ENCODE results near the gene ZBTB12. TPM values are rescaled to one million over a fixed set of nuclear protein-coding genes. Genes with fewer than 3 reads are reported as not detected.

ZBTB12 gene
- total and polyA plus RNA-seq, 2 of the 13 experiments (the other 11 are each of a cell fraction or from before 2014, with no cell fraction given), result 4.8 to 6.0 TPM

GRCh38 chr6:31948306-31948705 lies 46.4 kb upstream of the ZBTB12 start (continued):
- TF ChIP-seq ZBTB40 (IDR thresholded peaks at IDR 0.05), result no peak
- TF ChIP-seq ZBTB40 (CRISPR knock-in tag; IDR thresholded peaks at IDR 0.05), result no peak
- TF ChIP-seq ZFP62 (CRISPR knock-in tag; IDR thresholded peaks at IDR 0.05), result no peak
- no peak for TF ChIP-seq RBM39 (IDR thresholded peaks at IDR 0.05; ENCODE audit: low read depth, low read length, poor library complexity, severe bottlenecking)
- TF ChIP-seq ATM (IDR thresholded peaks at IDR 0.05; ENCODE audit: borderline replicate concordance), result no peak
- TF ChIP-seq ZMYM3 (CRISPR knock-in tag; IDR thresholded peaks at IDR 0.05), result no peak
- no peak for TF ChIP-seq ZNF329 (CRISPR knock-in tag; IDR thresholded peaks at IDR 0.05; ENCODE audit: low read depth)
- no peak for TF ChIP-seq ZFP36 (IDR thresholded peaks at IDR 0.05; ENCODE audit: borderline replicate concordance, low read depth, low read length, partially characterized antibody)
- TF ChIP-seq POLR2AphosphoS5 (IDR thresholded peaks at IDR 0.05; ENCODE audit: low read depth, low read length), result peak; percentile 61; the same call in 1 of the 2 replicates
- no peak for TF ChIP-seq ZNF703 (CRISPR knock-in tag; IDR thresholded peaks at IDR 0.05; ENCODE audit: borderline replicate concordance)
- TF ChIP-seq ZNF644 (CRISPR knock-in tag; IDR thresholded peaks at IDR 0.05; ENCODE audit: low read depth), result no peak
- no peak for TF ChIP-seq TRIM24 (CRISPR knock-in tag; IDR thresholded peaks at IDR 0.05)
- no peak for TF ChIP-seq ZNF782 (CRISPR knock-in tag; IDR thresholded peaks at IDR 0.05; ENCODE audit: borderline replicate concordance)
- peak; percentile 31; the same call in 1 of the 2 replicates for TF ChIP-seq NR2F6 (IDR thresholded peaks at IDR 0.05)
- no peak for TF ChIP-seq NR2F6 (CRISPR knock-in tag; IDR thresholded peaks at IDR 0.05)
- 0 out of 2 replicates have a peak, but pooled peaks have one; percentile 5 for TF ChIP-seq NCOA2 (CRISPR knock-in tag; IDR thresholded peaks at IDR 0.05)
- no peak for TF ChIP-seq YEATS4 (CRISPR knock-in tag; IDR thresholded peaks at IDR 0.05; ENCODE audit: borderline replicate concordance)
- TF ChIP-seq ZNF580 (CRISPR knock-in tag; IDR thresholded peaks at IDR 0.05; ENCODE audit: borderline replicate concordance, low read depth), result no peak
- TF ChIP-seq DZIP1 (CRISPR knock-in tag; IDR thresholded peaks at IDR 0.05), result no peak
- TF ChIP-seq ZBTB38 (CRISPR knock-in tag; IDR thresholded peaks at IDR 0.05), result no peak

All from HepG2 (cell line).